Measurements from ENCODE around the gene ADM. TPM values are rescaled to one million over a fixed set of nuclear protein-coding genes. Genes with fewer than 3 reads are reported as not detected.

Gene ADM
- total and polyA plus RNA-seq, 2 donors (not counting 1 experiment from before 2014, with no cell fraction given), result 2.3 to 10.4 TPM

DNA sequence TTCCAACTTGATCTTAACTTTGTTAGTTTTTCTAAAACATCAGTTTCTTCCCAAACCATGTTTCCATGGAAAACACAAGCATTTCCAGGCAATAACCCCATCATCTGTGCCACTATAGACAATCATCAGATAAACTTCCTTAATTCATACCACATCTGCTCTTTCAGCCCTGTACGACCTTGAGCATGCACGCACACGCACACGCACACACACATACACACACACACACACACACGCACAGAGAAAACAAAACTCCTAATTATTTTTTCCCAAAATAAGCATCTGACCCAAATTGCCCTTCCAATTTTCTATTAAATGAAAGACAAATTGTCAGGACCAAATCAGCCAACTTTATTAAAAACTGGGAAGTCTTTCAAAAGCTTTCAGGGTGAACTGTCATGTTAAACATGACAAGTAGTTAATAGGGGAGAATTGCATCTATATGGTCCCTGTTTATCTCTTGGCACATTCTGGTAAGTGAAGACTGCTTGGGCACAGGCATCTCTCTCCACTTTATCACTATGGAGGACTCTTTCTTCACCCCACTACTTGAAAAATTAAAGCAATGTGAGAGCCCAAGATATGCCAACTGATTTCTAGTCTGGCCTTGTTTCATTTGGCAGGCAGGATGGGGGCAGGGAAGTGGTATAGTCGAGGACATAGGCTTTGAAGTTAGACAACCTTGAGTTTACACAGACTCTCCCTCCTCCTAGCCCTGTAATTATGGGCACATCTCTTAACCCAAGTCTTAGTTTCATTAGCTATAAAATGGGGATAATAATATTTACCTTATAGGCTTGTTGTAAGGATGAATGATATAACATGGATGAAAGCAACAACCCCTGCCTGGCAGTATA lies 15.1 kb downstream of the ADM start:
- no peak overlapping the region for H3K27ac Mint-ChIP-seq
- POLR2A ChIA-PET, result no interaction called here
- no peaks in the 10 kb centered on the region for H3K9me3 Mint-ChIP-seq (ENCODE audit: insufficient read depth)
- Histone ChIP-seq H3K9ac (ENCODE audit: low read length) (no peak overlapping the region), H3K4me1 (ENCODE audit: control insufficient read depth in 2 of 2, insufficient read depth in 2 of 2, low read length in 2 of 2) (peaks cover 20 to 24% of the 10 kb centered on the region in 2 donors), H3K27me3 (replicated peaks in 1 of 4; ENCODE audit: control extremely low read depth in 1 of 4, control insufficient read depth in 3 of 4, insufficient read depth in 4 of 4, low read length in 3 of 4) (peaks cover 0 to 6% (median 0%) of the 10 kb centered on the region in 4 experiments), H3K36me3 (replicated peaks in 1 of 2; ENCODE audit: control extremely low read depth in 1 of 2, control insufficient read depth in 1 of 2, extremely low read depth in 1 of 2, insufficient read depth in 2 of 2, low read length in 1 of 2) (no peaks in the 10 kb centered on the region), H3K4me3 (ENCODE audit: control extremely low read depth in 1 of 5, extremely low read depth in 1 of 5, insufficient read depth in 1 of 5, low read depth in 2 of 5, low read length in 4 of 5) (no peak overlapping the region), H3K4me2 (replicated peaks; ENCODE audit: low read depth, low read length, poor library complexity, severe bottlenecking) (no peak overlapping the region), H3K79me2 (ENCODE audit: control insufficient read depth, insufficient read depth, low read length) (no peaks in the 10 kb centered on the region), H4K20me1 (ENCODE audit: control insufficient read depth, insufficient read depth, low read length, poor library complexity, severe bottlenecking) (no peaks in the 10 kb centered on the region), H3K9me3 (ENCODE audit: control extremely low read depth in 1 of 3, control insufficient read depth in 2 of 3, insufficient read depth in 1 of 3, low read length in 2 of 3) (no peaks in the 10 kb centered on the region), H2AFZ (ENCODE audit: insufficient read depth, low read depth, low read length, poor library complexity, severe bottlenecking) (no peak overlapping the region), H3K27ac (ENCODE audit: low read length in 2 of 2) (no peak overlapping the region)
- no peak for ATAC-seq (ENCODE audit: low read depth)
- TF ChIP-seq, protein P1, sequence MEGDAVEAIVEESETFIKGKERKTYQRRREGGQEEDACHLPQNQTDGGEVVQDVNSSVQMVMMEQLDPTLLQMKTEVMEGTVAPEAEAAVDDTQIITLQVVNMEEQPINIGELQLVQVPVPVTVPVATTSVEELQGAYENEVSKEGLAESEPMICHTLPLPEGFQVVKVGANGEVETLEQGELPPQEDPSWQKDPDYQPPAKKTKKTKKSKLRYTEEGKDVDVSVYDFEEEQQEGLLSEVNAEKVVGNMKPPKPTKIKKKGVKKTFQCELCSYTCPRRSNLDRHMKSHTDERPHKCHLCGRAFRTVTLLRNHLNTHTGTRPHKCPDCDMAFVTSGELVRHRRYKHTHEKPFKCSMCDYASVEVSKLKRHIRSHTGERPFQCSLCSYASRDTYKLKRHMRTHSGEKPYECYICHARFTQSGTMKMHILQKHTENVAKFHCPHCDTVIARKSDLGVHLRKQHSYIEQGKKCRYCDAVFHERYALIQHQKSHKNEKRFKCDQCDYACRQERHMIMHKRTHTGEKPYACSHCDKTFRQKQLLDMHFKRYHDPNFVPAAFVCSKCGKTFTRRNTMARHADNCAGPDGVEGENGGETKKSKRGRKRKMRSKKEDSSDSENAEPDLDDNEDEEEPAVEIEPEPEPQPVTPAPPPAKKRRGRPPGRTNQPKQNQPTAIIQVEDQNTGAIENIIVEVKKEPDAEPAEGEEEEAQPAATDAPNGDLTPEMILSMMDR (IDR thresholded peaks at IDR 0.05), result no peak
- TF ChIP-seq EZH2 (IDR thresholded peaks at IDR 0.05; ENCODE audit: borderline replicate concordance, insufficient read depth, low read depth, low read length, poor library complexity, severe bottlenecking), result no peak
- peaks cover 11% of the 10 kb centered on the region for H3K27me3 Mint-ChIP-seq
- CTCF ChIA-PET, result interaction anchor here (1.1 to 3.6 kb wide), 5 partner anchors 14 to 785 kb away, joined by 3 to 41 read pairs (median 11); partner anchors contain the start of gene ADM
- 59% methylated on average over 5 of the region's 6 CpGs for WGBS (ENCODE audit: insufficient coverage)
- no peak overlapping the region for H3K4me3 Mint-ChIP-seq
- no peak for DNase-seq
- intact Hi-C loops (cut with micrococcal nuclease), result loop anchor here (5.0 kb wide), 2 partner anchors 703 to 1303 kb away; no protein-coding TSS in a partner anchor
- H3K4me1 Mint-ChIP-seq, result peaks cover 33% of the 10 kb centered on the region
